ENCODE data around the gene MAPKAP1.

MAPKAP1 gene

DNA sequence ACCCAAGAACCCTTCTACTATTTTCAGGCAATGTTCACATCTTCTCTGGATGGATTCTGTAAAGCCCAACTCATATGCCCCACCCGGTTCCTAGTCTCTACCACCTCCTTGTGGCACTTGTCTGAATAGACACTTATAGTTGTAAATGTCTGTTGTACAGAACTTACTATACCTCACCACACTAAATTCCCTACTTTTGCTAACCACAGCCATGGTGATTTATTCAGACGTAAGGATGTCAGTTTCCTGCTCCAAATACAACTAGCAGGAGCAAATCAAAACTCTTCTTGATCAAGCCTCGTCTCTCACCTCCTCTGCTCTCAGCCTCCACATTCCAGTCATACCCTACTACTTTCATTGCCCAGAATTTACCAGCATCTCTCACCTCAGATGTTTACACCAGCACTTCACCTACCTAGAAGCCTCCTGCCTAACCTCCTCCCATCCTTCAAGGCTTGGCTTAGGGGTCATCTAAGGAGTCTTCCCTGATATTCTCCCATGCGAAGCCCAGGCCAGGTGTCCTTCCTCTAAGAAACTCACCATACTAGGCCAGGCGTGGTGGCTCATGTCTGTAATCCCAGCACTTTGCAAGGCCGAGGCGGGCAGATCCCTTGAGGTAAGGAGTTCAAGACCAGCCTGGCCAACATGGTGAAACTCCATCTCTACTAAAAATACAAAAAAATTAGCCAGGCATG lies 75.5 kb downstream of the MAPKAP1 start:
- DNase-seq (ENCODE audit: low read depth): peak; percentile 77
- H3K4me3 ChIP-seq (ENCODE audit: low read depth, low read length): peak overlapping the region; percentile 22

DNA sequence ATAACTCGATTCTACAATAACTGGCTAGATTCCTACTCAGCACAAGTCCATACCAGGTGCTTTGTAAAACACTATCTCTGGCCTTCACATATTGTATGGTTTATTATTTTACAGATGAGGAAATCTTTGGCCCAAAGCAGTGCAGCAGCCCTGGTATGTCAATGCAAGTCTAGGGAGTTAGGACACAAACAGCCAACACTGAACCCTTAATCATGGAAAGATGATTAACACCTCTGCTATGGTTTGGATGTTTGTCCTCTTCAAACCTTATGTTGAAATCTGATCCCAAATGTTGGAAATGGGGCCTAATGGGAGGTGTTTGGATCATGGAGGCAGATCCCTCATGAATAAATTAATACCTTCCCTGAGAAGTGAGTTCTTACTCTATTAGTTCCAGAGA lies 76.6 kb downstream of the MAPKAP1 start:
- DNase-seq (ENCODE audit: low read depth): no peak
- no peak for TF ChIP-seq CTCF (IDR thresholded peaks at IDR 0.05; ENCODE audit: insufficient read depth, low read depth, low read length, missing control alignments)
- H3K4me3 ChIP-seq (ENCODE audit: low read depth, low read length): no peak overlapping the region

More for the DNA sequence above, 75.5 kb downstream of the MAPKAP1 start:
- peak; percentile 68 for TF ChIP-seq CTCF (IDR thresholded peaks at IDR 0.05; ENCODE audit: insufficient read depth, low read depth, low read length, missing control alignments)

DNA sequence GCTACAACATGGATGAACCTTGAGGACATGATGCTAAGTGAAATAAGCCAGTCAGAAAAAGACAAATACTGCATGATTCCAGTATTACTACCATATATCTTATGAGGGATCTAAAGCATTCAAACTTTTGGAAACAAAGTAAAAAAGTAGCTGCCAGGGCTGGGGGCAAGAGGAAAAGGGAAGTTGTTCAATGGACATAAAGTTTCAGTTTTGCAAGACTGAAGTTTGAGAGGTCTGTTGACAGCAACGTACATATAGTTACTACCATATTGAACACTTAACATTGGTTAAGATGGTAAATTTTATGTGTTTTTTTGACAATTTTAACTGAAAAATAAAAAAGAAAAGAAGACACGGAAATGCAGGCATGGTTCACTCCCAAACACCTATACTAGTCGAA lies 77.6 kb downstream of the MAPKAP1 start:
- no peak overlapping the region for H3K4me3 ChIP-seq (ENCODE audit: low read depth, low read length)
- no peak for DNase-seq (ENCODE audit: low read depth)
- no peak for TF ChIP-seq CTCF (IDR thresholded peaks at IDR 0.05; ENCODE audit: insufficient read depth, low read depth, low read length, missing control alignments)

DNA sequence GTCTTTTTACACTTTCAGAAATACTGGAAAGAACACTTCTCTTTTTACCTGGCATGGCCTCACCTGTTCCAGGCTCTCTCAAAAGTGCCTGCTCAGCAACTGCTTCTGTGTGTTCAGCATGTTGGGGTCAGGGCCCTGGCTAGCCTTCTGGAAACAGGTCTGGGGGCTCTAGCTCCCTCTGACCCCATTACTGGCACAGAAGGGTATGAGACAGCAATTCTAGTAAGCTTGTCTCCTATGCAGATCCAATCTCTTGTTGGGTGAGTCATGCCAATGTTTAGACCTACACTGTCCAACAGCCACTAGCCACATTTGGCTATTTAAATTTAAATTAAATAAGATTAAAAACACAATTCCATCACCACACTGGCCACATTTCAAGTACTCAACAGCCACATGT lies 80.8 kb downstream of the MAPKAP1 start:
- H3K4me3 ChIP-seq (ENCODE audit: low read depth, low read length): no peak overlapping the region
- DNase-seq (ENCODE audit: low read depth): no peak
- TF ChIP-seq CTCF (IDR thresholded peaks at IDR 0.05; ENCODE audit: insufficient read depth, low read depth, low read length, missing control alignments): no peak

GRCh38 chr9:125621170-125621569 lies 85.8 kb downstream of the MAPKAP1 start:
- no peak overlapping the region for H3K4me3 ChIP-seq (ENCODE audit: low read depth, low read length)
- no peak for TF ChIP-seq CTCF (IDR thresholded peaks at IDR 0.05; ENCODE audit: insufficient read depth, low read depth, low read length, missing control alignments)
- DNase-seq (ENCODE audit: low read depth): no peak

GRCh38 chr9:125620216-125620615 lies 86.8 kb downstream of the MAPKAP1 start:
- TF ChIP-seq CTCF (IDR thresholded peaks at IDR 0.05; ENCODE audit: insufficient read depth, low read depth, low read length, missing control alignments): no peak
- H3K4me3 ChIP-seq (ENCODE audit: low read depth, low read length): no peak overlapping the region

DNA sequence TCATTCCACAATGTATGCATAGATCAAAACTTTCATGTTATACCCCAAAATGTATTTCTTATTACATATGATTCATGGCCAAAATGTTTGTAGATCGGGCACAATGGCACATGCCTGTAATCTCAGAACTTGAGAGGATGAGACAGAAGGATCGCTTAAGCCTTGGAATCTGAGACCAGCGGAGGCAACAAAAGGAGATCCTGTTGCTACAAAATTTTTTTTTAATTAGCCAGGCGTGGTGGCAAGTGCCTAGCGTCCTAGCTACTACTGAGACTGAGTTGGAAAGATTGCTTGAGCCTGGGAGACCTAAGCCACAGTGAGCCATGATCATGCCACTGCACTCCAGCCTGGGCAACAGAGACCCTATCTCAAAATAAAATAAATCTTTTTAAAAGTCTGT lies 89.9 kb downstream of the MAPKAP1 start:
- no peak for DNase-seq (ENCODE audit: low read depth)
- no peak for TF ChIP-seq CTCF (IDR thresholded peaks at IDR 0.05; ENCODE audit: insufficient read depth, low read depth, low read length, missing control alignments)
- H3K4me3 ChIP-seq (ENCODE audit: low read depth, low read length): no peak overlapping the region

More at GRCh38 chr9:125620216-125620615, 86.8 kb downstream of the MAPKAP1 start:
- DNase-seq (ENCODE audit: low read depth): no peak
